C4-2B (cell line): ENCODE measurements around the gene IHH.

ENCODE experiments used
- H3K27ac ChIP-seq: fragments of 450-650 bp; 2 replicates; pipeline ENCODE4 v1.5.1; 2017
- CTCF ChIP-seq: fragments of 450-650 bp; conservative IDR thresholded peaks from 2 replicates; pipeline ENCODE4 v1.5.1; 2017; ENCODE audit warnings: mild to moderate bottlenecking
- ZFX ChIP-seq: fragments of 450-650 bp; IDR thresholded peaks from 2 replicates; pipeline ENCODE4 v1.6.1; 2017

IHH gene

GRCh38 chr2:219059375-219059724 is 1.4 kb downstream of the IHH start:
- TF ChIP-seq ZFX, result no peak
- TF ChIP-seq CTCF, result no peak

GRCh38 chr2:219058541-219059374 is 2.0 kb downstream of the IHH start:
- H3K27ac ChIP-seq, result no peak overlapping the region

More at GRCh38 chr2:219059375-219059724, 1.4 kb downstream of the IHH start:
- no peak overlapping the region for H3K27ac ChIP-seq

GRCh38 chr2:219057709-219058540 is 2.8 kb downstream of the IHH start:
- no peak overlapping the region for H3K27ac ChIP-seq
- peak; percentile 93 for TF ChIP-seq CTCF
- no peak for TF ChIP-seq ZFX

More at GRCh38 chr2:219058541-219059374, 2.0 kb downstream of the IHH start:
- TF ChIP-seq ZFX, result no peak
- TF ChIP-seq CTCF, result no peak

- no peak overlapping the region for H3K27ac ChIP-seq
- TF ChIP-seq ZFX, result no peak
- no peak for TF ChIP-seq CTCF
Observed at GRCh38 chr2:219056896-219057708, 3.6 kb downstream of the IHH start.

- no peak overlapping the region for H3K27ac ChIP-seq
- TF ChIP-seq CTCF, result no peak
- TF ChIP-seq ZFX, result no peak
Observed at GRCh38 chr2:219056176-219056895, 4.4 kb downstream of the IHH start.

- no peak overlapping the region for H3K27ac ChIP-seq
- TF ChIP-seq CTCF (no peak), ZFX (no peak)
Observed at GRCh38 chr2:219054956-219055903, 5.5 kb downstream of the IHH start.
